Activated CD4-positive, CD25-positive, alpha-beta regulatory T cell (primary cell): ENCODE data around the gene EYA4.
"Not testable (repeated sequence)": the region's sequence is repeated elsewhere in the genome, so short reads cannot be mapped to it uniquely, and the experiment has no call there.

Source experiments
- DNase-seq, 4 experiments: peaks; one replicate each; lab custom pipeline; 2025; lab: John Stamatoyannopoulos, UW

EYA4 gene

DNA sequence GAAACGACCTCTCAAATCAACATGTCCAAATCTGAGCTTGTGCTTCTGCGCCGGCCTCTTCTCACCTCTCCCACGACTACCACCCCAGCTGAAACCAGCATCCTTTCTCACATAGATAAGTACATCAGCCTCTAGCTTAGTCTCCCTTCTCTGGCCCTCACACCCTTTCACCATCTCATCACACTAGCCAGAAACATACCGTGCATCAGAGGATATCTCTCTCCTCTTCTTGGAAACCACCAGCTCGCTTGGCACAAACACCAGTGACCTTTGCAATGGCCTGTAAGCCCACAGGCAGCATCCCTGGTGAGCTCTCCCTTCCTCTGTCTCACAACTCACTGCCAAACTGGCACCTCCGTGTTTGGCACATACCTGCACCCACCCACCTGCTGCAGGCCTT lies 291.8 kb downstream of the EYA4 start:
- no peak for DNase-seq

DNA sequence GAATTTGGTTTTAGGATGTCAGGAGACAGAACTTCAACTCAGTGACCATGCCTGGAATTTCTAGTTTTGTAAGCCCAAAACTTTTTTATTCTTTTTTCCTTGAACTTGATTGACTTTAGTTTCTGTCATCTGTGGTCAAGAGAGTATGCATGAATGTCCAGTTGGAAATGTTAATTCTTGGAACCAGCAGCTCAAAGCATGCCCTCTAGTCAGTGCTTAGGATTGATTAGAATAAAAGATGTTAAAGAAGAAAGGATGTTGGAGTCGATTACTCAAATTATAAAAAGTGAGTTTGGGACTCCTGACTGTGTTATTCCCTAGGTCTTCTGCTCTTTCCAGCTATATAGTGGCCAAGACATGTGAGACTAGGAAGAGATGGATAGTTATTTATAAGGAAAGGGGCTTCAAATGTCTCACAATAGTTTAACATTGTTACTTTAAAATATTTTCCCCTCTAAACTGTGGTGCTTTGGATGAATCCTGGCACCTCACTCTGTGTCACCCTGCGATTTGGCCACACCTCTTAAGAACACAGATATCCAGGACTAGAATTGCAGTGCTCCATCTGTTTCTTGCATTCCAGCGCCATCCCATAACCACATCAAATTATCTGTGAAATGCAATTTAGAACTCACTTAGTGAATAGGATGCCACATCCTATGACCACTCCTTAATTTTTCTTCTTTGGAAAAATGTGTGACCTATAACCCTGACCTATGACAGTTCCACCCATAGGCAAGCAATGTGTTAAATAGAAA lies 298.5 kb downstream of the EYA4 start:
- no peak for DNase-seq

DNA sequence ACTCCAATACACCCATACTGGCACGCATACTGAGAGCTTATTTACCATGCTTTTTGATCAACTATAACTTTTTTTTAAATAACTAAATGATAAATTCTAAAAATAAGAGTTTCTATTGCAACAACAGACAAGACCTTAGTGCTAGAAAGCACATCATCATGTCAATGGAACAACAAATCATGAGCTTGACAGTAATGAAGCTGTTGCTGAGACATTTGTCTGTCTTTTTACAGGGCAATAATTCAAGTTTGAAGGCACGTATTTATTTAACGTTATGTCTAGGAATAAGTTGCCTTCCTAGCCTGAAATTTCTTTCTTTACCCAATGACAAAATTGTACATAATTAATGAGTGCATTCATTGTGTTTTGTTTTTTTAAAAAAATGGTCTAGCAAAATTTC lies 299.2 kb downstream of the EYA4 start:
- no peak for DNase-seq

DNA sequence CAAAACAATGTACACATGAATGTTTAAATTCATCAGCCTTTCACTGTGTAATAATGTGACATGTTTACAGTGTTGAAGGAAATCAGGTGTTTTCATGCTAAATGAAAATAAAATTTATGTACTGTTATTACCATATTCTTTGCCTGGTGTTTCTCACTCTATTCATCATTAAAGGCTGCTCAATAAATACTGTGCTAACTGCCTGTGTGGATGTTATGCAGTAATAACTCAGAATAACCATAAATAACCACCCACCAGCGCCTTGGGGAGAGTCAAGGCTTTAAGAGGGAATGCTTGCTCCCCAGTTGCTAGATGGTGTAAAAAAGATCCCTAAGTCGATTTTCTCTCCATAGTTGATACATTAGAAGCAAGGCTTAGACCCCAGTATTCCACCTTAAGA lies 299.9 kb downstream of the EYA4 start:
- DNase-seq = no peak

DNA sequence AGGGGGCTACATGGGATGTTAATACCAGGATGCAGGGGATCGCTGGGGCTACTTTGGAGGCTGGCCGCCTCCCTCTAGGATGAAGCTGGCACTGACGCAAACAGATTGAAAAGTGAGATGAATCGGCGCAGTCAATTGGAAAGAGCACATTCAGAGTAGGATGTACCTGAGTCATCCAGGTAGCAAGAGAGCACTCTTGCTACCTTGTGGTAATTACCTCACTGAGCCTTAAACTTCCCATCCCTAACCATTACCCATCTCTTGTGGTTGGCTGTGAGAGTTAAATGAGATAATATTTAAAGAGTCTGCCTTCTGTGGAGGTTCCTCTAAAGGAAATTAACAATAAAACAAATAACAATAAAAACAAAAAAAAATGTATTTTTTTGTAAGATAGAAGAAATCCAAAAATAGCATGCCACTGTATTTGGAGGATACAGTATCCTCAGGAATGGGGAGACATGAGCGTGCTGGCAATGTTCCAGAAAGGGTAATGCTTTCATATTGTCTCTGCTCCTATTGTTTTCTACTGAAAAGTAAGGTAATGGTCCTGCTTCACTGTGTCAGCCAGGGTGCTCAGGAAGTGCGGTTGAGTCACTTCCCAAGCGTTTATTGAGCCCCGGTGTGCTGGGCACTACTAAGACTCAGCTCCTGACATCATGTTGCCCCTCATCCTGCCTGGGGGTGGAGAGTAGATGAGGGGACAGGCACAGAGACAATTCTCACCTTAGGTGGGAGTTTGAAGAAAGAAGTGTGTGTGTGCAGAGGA lies 301.1 kb downstream of the EYA4 start:
- no peak for DNase-seq

DNA sequence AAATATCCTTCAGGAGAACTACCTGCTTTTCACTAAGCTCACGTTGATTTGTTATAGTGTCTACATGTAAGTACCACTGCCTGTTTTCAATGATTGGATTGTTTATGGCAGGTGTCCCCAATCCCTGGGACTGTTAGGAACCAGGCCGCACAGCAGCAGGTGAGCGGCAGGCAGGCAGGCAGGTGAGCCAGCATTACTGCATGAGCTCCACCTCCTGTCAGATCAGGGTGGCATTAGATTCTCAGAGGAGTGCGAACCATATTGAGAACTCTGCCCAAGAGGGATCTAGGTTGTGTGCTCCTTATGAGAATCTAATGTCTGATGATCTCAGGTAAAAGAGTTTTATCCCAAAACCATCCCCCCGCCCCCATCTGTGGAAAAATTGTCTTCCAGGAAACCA lies 303.3 kb downstream of the EYA4 start:
- no peak for DNase-seq

DNA sequence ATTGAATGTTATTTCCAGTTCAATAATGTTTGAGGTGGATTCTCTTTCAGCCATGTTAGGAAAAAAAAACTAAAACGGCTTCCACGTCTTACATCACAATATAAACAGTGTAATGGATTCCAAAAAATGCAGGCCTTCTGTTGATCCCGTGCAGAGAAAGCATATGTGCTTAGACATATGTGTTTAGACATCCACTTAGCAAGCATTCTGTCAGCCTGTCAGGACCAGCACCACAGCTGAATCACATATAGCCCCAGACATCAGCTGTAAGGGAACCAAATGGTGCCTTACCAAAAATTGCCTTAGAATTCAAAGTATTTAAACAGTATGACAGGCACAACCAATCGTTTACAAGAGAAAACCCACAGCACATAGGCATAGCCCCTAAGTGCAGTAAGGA lies 304.9 kb downstream of the EYA4 start:
- DNase-seq = no peak

DNA sequence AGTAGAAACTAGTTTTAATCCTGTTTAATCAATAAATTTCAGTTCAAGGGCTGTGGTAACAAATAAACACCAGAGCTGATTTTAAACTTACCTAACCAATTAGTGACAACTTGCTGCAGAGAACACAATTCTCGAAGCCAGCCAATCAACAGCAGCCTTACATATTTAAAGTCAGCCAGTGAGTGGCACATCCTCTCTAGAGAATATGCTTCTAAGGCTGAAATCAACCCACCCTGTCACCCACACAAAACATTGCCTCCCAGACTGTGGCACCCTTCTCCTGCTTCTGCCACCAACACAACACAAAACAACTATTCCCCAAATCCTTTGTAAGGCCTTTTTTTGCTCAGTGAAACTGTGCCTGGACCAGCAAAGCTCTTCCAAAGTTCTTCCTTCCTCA lies 306.0 kb downstream of the EYA4 start:
- no peak for DNase-seq

DNA sequence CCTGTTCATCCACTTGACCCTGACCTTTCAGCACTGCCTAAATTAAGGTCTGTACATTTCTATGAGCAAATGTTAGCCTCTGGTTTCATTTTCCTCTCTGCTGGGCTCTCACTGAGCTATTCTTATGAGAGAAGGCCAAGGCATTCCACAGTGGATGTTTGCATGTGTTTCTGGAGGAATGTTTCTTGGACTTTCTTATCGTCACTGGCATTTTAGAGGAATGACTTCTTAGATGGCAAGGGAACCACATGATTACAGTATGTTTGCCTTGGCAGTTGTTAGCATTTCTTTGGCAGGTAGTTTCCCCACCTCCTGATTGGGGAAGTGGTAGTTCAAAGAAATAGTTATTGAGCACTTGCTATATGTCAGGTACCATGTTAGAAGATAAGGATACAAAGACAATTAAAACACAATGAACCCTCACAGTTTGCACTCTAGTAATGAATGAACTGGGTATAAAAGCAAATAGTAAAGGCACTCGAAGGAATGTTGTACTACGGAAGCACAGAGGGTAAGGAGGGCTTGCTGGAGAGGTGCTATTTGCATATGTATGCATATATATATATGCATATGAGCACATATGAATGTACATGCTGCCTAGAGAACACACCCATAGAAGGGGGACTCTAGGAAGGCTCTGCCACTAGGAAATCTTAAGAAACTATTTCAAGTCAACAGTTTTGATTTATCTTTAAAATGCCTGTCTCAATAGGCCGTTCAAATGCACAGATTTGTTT lies 307.4 kb downstream of the EYA4 start:
- no peak for DNase-seq

DNA sequence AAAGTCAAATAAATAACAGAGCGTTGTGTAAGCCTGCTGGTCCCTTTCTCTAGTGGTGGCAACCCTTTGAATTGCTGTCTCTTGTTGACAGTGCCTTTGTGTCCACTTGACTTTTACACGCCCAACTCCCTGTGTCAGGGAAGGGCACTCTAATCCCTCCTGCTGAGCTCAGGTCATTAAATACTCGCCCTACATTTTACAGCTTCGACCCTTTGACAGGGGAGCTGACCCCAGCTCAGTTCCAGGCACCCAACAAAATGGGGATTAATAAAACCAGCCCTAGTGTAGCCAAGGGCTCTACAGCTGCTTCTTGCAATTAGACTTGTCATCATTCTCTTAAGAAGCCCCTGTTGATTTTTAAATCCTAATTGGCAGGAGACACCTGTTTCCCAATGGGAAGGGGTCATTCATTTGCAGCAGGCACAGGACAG lies 308.2 kb downstream of the EYA4 start:
- DNase-seq = no peak

DNA sequence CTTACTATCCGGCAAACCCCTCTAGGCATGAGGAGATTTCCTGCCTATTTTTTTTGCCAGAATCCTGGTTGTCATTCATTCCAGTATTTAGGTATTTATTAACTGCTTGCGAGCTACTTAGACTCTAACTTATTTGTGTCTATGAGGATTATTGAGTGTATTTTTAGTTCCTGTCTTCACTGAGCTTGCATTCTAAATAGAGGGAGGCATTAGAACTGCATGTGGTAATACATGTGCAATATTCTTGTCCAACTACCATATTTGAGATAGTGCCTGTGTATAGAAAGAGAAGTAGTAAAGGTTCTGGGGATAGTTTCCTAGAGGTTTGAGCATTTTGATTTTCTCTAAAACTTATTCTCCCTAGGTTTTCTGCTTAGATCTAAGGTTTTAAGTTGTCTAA lies 308.9 kb downstream of the EYA4 start:
- no peak for DNase-seq

DNA sequence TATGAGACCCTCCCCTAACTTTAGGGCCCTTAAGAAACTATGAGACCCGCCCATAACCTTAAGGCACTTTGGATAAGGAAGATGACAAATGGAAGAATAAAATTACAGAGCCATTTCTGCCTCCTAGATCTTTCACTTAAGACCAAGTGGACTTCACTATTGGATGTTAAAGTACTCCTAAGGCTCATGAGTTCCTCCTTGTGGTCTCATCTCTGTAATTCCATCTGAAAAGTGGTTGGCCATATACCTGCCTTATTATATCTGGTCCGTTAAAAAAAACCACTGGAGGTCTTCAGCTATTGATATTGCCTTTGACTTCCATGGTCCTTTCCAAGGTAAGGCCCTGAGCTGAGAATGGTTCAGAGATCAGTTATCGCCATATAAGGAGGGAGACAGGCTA lies 310.3 kb downstream of the EYA4 start:
- no peak for DNase-seq

DNA sequence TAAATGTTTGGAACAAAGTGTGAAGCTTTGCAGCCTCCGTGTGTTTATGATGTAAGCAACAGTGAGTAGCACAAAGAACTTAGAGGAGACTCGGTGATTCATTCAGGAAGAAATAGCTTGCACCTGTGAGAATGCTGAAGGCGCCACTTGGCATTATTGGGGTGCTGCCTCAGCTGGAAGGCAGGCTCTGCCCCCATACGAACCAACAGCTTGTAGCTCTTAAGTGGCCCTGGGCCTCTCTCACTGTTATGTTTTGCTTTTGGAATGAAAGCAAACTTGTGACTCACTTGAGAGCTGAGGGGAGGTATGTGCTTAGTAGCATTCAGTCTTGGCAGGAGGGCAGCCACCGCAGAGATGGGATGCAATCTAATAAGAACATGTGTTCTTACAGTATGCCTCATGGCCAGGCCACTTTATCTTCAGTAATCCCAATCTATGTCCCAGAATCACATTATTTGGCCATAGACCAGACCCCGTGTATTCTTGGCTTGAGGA lies 310.7 kb downstream of the EYA4 start:
- DNase-seq = no peak

DNA sequence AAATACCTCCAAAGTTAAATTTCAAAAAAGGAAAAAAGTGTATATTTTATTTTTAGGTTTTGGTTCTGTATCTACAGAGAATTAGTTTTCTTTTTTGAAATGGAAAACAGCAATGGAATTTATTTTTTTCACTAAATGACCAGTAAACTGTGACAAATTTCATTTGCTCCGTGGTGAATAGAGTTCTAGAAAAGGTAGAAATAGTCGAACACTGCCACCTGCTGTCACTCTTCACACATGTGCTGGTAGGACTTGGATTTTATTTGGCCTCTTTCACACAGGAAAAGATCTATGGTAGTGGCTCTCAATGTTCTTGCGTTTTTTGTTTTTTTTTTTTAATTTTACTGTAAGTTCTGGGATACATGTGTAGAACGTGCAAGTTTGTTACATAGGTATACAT lies 312.5 kb downstream of the EYA4 start:
- DNase-seq = no peak

DNA sequence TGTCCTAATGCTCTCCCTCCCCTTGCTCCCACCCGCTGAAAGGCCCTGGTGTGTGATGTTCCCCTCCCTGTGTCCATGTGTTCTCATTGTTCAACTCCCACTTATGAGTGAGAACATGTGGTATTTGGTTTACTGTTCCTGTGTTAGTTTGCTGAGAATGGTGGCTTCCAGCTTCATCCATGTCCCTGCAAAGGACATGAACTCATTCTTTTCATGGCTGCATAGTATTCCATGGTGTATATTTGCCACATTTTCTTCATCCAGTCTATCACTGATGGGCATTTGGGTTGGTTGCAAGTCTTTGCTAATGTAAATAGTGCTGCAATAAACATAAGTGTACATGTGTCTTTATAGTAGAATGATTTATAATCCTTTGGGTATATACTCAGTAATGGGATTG lies 313.0 kb downstream of the EYA4 start:
- not testable (repeated sequence) for DNase-seq

DNA sequence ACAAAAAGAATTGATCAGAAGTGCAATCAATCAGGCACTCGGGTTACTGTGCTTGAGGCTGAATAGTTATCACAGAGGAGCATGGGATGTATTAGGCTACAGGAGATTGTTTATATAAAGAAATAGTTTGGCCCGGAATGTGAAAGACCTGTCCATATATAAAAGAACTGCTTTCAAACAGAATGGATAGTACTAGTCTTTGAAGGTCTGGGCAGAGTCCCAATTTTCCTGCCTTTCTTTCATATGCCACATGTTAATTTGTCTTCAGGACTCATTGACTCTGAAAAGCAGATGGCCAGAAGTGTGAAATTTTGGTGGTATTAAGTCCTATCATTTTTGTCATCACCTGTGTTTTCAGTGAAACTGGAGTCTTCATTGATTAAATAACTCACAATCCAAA lies 314.5 kb downstream of the EYA4 start:
- DNase-seq = no peak

DNA sequence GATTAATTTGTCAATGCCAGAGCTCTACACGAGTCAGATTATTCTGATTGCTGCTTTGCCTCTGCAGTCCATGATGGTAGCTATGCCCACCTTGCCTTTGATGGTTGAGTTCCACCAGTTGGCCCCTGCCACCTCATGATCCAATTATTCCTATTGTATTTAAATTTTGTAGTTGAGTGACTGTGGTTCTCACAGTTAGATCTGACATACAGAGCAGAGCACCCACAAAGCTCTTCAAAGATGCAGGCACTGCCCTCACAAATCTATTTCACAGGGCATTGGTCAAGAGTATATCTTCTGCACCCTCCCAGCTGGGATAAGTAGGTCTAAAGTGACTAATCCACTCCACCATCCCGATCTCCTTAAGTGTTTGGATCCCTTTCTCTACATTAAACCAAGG lies 318.8 kb downstream of the EYA4 start:
- no peak for DNase-seq

DNA sequence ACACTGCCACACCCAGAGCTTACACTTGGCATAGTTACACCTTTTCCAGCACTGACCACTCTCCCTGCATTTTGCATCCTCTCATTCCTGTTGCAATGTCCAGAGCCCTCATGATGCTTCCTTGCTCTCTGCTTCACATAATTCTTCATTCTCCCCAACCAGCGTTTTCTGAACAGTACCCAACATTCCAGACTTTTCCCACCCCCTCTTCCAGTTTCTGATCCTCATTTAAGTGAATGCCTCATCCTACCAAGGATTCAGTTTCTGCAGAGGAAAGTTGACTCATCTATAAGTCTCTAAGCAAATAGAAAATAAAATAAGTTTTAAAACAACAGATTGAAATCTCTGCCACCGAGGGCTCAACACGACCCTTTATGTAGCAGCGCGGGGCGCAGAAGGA lies 326.5 kb downstream of the EYA4 start:
- no peak for DNase-seq

DNA sequence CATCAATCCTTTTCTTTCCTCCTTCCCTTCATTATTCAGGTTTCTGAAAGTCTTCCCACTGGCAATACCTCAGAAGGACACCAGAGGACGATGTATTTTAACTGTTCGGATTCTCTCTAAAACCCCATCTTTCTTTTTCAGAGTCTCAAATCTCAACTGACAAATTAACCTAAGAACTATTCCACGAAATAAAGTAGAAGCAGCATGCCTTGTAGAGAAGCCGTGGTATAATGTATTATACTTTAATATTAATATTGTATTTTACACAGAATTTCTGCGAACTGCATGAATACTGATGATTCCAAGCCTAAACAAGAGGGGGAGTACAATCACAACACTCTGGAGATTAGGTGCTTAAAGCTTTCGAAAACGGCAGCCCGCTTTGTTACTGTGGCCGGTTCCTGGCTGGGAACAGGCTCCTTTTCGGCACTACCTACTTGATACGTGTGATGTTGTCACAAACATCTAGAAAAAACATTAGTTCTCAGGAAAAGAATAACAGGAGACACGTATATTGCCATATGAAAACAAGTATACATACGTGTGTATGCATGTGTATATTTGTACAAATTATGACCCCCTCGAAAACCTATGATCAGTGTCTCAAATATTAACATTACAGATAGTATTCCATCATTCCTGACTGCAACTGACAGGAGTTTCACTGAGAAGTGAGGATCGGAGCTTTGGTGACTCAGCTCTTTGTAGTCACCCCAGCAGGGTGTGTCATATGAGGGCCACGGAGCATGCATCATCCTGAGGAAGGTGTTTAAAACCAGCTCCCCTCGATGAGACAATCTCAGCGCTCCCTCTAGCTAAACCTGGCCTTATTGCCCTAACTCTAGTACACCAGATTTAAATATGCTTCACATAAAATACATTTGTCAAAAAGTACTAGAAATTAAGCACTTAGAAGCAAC lies 328.1 kb downstream of the EYA4 start:
- DNase-seq = no peak

DNA sequence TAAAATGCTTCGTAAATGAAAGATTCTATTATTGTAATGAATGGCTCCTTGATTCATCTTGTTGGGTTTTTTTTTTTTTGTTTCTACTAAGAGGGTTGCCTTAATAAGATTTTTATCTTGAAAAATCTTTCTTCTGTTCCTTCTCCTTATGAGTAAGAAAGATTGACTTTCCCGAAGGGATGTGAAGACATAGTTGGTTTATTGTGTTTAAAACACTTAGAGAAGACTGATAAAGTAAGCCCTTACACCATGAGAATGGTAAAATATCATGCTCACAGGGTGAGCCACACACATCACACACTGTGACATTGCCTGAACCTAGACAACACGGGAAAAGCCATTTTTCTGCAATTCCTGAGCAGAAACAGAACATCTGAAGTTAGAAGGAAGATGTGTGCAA lies 330.5 kb downstream of the EYA4 start:
- no peak for DNase-seq

DNA sequence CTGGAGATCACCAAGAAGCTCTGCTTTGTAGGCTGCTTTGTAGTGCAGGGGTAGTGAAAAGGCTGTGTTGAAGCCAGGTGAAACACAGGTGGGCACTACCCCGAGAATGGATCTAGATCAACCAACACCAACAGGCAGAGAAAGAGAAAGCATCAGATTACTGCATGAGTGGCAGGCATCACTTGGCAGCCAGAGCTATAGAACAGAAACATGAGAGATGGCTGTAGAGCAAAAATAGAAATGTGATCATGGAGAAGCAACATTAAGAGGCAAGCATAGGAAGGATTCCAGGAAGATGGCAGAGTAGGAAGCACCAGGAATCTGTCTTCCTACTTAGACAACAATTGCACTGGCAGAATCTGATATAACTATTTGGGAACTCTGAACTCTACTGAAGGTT lies 336.7 kb downstream of the EYA4 start:
- no peak for DNase-seq
